GM21526 (cell line): ENCODE results near the gene NR6A1.

ENCODE experiments used
- ATAC-seq: cut with Tn5 transposase; IDR thresholded peaks from one replicate; pipeline ENCODE4 v1.9.1; 2021; ENCODE audit warnings: moderate library complexity; ENCODE audit not compliant: unreplicated experiment, low FRiP score

NR6A1 gene

GRCh38 chr9:124594225-124594624 lies 176.9 kb downstream of the NR6A1 start:
- ATAC-seq, result no peak

DNA sequence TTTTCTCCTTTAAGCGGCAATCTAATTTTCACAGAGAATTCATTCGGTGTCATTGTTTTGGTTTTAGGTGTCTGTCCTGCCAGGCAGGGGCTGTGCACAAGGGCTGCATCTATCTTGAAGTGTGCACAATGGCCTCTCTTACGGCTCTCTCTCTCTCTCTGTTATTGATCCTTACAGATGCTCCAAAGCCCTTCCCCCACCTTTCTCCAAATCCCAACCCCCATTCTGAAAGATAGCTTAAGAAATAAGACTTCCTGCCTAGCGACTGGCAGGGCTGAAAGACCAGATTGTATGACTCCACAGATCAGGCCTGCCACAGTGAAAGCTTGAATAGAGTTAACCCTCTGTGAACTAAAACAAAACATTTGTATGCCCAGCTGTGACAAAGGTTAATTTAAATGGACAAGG lies 177.5 kb downstream of the NR6A1 start:
- no peak for ATAC-seq

DNA sequence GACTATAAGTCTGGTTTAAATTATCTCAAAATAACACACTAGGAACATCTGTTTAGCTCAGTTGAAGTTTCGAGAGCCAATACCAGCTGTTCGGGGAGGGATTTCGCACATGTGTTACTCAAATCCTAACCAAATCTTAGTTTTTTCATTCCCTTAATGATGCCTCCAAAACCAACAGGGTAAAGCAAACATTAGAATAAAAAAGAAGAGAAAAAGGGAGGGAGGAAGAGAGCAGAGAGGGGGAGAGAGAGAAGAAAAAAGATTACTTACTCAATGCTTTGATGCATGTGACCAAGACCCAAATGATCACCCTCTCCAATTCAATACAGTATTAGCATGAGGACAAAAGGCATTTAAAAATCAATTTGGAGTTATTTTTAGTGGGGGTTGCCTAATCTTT lies 177.9 kb downstream of the NR6A1 start:
- no peak for ATAC-seq

- ATAC-seq, result no peak
These were observed 180.0 kb downstream of the NR6A1 start for GRCh38 chr9:124590889-124591641.

- ATAC-seq, result no peak
These were observed 186.5 kb downstream of the NR6A1 start for GRCh38 chr9:124584631-124585030.

DNA sequence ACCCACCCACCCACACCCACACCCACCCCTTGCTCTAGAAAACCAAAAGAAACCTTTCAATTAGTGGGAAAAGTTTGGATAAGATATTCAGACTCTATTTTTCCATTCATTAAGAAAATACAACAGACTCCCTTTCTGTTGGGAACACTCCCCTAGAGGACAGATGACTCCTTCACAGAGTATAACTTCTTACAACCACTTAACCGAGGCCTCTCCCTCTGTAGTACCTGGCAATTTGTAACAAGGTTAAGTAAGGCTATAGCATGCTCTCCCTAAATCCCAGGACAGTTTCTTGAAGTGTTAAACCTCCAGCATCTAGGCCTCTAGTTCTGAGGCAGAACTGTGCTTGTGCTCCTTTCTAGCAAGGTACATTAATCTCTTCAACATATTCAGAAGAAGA lies 188.0 kb downstream of the NR6A1 start:
- ATAC-seq, result no peak

DNA sequence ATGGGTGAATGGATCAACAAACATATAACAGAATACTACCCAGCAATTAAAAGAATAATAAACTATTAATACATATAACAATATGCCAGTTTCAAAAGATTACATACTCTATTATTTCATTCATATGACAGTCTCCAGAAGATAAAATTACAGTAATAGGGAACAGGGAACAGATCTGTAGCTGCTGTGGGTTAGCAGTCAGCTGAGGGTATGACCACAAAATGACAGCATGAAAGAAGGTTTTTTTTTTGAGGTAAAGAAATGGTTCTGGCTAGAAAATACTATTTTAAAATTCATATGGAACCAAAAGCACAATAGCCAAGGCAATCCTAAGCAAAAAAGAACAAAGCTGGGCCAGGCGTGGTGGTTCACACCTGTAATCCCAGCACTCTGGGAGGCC lies 190.9 kb downstream of the NR6A1 start:
- ATAC-seq, result no peak

GRCh38 chr9:124576751-124577150 lies 194.4 kb downstream of the NR6A1 start:
- ATAC-seq, result no peak

GRCh38 chr9:124574534-124575375 lies 196.4 kb downstream of the NR6A1 start:
- ATAC-seq, result no peak

DNA sequence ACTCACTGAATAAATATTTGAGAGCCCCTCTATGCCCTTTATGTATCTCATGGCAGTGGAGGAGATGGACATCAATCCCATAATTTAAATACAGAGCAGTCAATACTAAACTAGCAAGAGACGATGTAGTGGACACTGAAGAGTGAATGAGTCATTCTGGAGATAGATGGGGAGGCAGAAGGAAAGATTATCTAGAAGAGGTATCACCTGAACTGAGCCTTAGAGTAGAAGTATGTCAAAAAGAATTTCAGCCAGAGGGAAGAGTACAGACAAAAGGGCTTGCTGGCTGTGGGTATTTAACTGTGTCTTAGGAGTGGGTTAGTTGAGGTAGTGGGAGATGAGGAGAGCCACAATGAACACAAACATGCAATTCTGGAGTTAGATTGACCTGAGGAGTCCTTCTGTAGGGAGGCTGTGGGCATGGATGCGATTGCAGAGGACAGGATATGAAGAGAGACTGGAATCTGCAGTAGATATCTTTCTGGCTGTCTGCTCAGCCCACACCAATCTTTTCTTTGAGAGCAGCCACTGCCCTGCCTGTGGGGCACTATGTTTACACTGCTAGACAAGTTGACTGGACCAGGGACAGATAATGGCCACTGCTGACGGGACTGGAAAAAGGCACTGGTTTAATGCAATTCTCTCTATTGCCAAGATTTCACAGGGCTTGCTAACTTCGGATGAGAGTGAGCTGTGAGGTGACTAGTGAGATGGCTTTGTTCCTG lies 200.0 kb downstream of the NR6A1 start:
- ATAC-seq, result no peak

DNA sequence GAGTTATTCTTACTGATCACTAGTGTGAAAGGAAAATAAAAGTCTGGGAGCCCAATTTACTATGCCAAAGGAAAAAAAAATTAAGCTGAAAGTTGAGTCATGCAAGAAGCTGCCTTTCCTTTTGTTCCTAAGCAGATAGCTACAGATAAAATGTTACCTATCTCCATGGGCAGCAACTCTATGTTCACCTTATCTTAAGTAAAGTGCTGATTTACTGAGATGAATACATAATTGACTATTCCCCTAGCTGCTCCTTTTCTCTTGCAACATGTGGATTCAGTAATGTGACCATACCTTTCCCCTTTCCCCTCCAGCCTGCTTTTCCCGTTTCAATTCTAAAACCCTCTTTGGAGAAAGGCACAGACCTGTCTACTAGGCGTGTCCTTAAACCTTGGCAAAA lies 201.2 kb downstream of the NR6A1 start:
- ATAC-seq, result no peak

GRCh38 chr9:124567362-124567761 lies 203.7 kb downstream of the NR6A1 start:
- no peak for ATAC-seq

DNA sequence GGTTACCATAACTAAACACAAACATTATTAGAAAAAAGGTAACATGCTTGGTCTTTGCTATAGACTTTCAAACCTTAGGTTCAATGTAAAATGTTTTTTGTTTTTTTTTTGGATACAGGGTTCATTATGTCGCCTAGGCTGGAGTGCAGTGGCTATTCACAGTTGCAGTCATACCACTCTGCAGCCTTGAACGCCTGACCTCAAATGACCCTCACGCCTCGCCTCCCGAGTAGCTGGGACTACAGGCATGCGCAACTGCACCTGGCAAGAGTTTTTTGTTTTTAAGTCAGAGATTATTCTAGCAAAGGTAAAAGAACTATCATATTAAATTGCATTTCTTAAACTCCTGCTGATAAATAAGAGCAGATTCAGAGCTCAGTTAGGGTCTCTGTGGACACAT lies 208.8 kb downstream of the NR6A1 start:
- ATAC-seq, result no peak

GRCh38 chr9:124559871-124560270 lies 211.2 kb downstream of the NR6A1 start:
- ATAC-seq, result no peak

GRCh38 chr9:124558777-124559470 lies 212.2 kb downstream of the NR6A1 start:
- ATAC-seq, result no peak

GRCh38 chr9:124557895-124558294 lies 213.2 kb downstream of the NR6A1 start:
- ATAC-seq, result no peak

GRCh38 chr9:124555043-124555442 lies 216.1 kb downstream of the NR6A1 start:
- no peak for ATAC-seq

DNA sequence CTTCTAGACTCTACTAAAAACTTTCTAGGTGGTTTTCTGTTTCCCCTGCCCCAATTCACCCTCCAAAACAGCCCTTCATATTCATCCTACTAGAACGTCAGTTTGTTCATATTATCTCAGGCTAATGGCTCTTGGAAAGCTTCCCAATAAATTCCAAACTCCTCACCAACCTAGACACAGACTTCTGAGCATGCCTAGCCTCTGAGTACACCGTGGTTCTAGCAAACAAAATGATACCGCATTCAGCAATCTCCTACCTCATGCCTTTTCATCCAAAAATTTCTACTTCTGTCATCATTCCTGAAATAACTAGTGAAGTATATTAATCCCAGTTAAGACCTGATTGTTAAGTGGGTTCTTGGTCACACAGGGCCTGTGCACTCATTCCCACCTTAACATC lies 217.4 kb downstream of the NR6A1 start:
- ATAC-seq, result no peak

- no peak for ATAC-seq
These were observed 218.9 kb downstream of the NR6A1 start for GRCh38 chr9:124552273-124552605.

- no peak for ATAC-seq
These were observed 219.4 kb downstream of the NR6A1 start for GRCh38 chr9:124551472-124552272.
